Esophagus mucosa (tissue), 1 donor: ENCODE results near the gene SPIB. TPM values are rescaled to one million over a fixed set of nuclear protein-coding genes. Genes with fewer than 3 reads are reported as not detected.
A peak's percentile ranks its signal among the peaks of the same experiment; 100 is the strongest.

Source experiments
- ATAC-seq: fragments of 200-7000 bp; cut with Tn5 transposase; one replicate; pipeline ENCODE4 v1.9.1; 2020
- total RNA-seq: library from RNA; stranded (reverse); gene quantifications from one replicate; pipeline ENCODE4 v1.2.4, GENCODE V29; 2023
- donor health status: DM: yes; HTN: yes; CAD: no.

The SPIB gene
- total RNA-seq, 1 donor from 2014 or later, result 0.44 TPM

- no peak for ATAC-seq
These were observed 57.0 kb downstream of the SPIB start for GRCh38 chr19:50475736-50476223.

GRCh38 chr19:50476224-50476906 is 57.6 kb downstream of the SPIB start, which contains the start of the genes EMC10 and GARIN5A:
Gene EMC10, plus strand, starts transcription at chr19:50476507. Its CDS starts 38 bp downstream, at chr19:50476545.
Gene GARIN5A, minus strand, starts transcription at chr19:50476848. Its CDS starts 460 bp downstream, at chr19:50476388.
- ATAC-seq, result peak; percentile 97

GRCh38 chr19:50476907-50477238 is 58.1 kb downstream of the SPIB start:
- no peak for ATAC-seq

GRCh38 chr19:50477751-50478515 is 59.2 kb downstream of the SPIB start:
- no peak for ATAC-seq

GRCh38 chr19:50478901-50479715 is 60.4 kb downstream of the SPIB start:
- ATAC-seq, result no peak

GRCh38 chr19:50479761-50480251 is 61.1 kb downstream of the SPIB start:
- ATAC-seq, result no peak

GRCh38 chr19:50480281-50481111 is 61.8 kb downstream of the SPIB start:
- no peak for ATAC-seq

Other genes starting within 250 kb of the SPIB start
- gene MYH14, start 215.3 kb upstream of the SPIB start, total RNA-seq, result 66.0 TPM
- 0.48 TPM for gene KCNC3, start 89.6 kb upstream of the SPIB start, total RNA-seq
- gene NAPSA, start 53.3 kb upstream of the SPIB start, total RNA-seq, result 0.40 TPM
- gene NR1H2, start 42.5 kb upstream of the SPIB start, total RNA-seq, result 33.4 TPM
- gene POLD1, start 34.6 kb upstream of the SPIB start, total RNA-seq, result 24.3 TPM
- 0.08 TPM for gene MYBPC2, start 14.0 kb downstream of the SPIB start, total RNA-seq
- gene EMC10, start 57.6 kb downstream of the SPIB start, total RNA-seq, result 53.8 TPM
- gene GARIN5A, start 57.9 kb downstream of the SPIB start, total RNA-seq, result 1.1 TPM
- 38.4 TPM for gene JOSD2, start 92.3 kb downstream of the SPIB start, total RNA-seq
- not detected for gene ASPDH, start 95.0 kb downstream of the SPIB start, total RNA-seq
- 0.24 TPM for gene LRRC4B, start 149.5 kb downstream of the SPIB start, total RNA-seq
- not detected for gene SYT3, start 220.9 kb downstream of the SPIB start, total RNA-seq
- gene C19orf81, start 230.5 kb downstream of the SPIB start, total RNA-seq, result not detected